ENCODE data around the gene CHN1.

The CHN1 gene

DNA sequence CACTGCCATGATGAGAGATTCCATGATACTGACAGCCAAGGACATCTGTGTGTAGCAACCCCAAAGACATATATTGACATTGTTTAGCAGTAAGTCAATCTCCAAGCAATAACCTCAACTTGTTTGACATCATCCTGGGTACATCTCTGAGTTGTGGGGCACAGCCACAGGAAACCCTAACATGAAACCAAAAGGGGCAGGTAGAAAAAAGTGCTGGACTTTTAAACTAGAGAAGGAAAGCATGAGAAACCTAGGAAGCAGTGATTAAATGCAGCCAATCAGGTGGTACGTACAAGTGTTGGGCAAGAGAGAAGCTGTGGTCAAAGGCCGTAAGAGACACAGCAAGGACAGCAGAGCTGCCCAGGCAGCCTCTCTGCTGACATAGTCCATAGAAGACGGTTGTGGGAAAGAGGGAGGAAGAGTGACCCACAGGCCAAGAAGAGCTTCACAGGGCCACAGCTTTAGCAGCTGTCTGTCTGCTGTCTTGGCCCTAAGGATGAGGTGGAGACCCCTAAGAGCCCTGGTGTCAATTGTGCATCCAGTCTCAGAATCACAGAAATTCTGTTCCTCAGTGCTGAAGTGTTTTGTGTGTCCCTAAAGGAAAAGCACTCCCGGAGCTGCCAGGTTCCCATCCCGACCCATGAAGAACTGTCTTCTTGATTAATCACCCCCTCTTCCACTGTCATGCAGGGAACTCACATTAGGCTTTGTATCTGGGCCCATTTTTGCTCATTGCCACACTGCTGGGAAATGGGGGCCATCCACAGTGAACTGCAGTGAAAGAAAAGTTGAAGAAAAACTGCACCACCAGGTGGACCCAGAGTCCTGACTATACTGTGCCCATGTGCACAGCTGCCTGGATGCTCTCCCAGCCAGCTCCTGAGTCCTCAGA, 25.4 kb upstream of the CHN1 start:
- no peak for TF ChIP-seq TAF1 (IDR thresholded peaks at IDR 0.05; ENCODE audit: borderline replicate concordance, insufficient read depth, low read length)
- TF ChIP-seq FOXP2 (optimal IDR thresholded peaks at IDR 0.05; ENCODE audit: borderline replicate concordance, extremely low read depth, extremely low read length, insufficient read depth) = no peak
- TF ChIP-seq, protein P1, sequence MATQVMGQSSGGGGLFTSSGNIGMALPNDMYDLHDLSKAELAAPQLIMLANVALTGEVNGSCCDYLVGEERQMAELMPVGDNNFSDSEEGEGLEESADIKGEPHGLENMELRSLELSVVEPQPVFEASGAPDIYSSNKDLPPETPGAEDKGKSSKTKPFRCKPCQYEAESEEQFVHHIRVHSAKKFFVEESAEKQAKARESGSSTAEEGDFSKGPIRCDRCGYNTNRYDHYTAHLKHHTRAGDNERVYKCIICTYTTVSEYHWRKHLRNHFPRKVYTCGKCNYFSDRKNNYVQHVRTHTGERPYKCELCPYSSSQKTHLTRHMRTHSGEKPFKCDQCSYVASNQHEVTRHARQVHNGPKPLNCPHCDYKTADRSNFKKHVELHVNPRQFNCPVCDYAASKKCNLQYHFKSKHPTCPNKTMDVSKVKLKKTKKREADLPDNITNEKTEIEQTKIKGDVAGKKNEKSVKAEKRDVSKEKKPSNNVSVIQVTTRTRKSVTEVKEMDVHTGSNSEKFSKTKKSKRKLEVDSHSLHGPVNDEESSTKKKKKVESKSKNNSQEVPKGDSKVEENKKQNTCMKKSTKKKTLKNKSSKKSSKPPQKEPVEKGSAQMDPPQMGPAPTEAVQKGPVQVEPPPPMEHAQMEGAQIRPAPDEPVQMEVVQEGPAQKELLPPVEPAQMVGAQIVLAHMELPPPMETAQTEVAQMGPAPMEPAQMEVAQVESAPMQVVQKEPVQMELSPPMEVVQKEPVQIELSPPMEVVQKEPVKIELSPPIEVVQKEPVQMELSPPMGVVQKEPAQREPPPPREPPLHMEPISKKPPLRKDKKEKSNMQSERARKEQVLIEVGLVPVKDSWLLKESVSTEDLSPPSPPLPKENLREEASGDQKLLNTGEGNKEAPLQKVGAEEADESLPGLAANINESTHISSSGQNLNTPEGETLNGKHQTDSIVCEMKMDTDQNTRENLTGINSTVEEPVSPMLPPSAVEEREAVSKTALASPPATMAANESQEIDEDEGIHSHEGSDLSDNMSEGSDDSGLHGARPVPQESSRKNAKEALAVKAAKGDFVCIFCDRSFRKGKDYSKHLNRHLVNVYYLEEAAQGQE (IDR thresholded peaks at IDR 0.05; ENCODE audit: insufficient read depth in 1 of 2, low read depth in 2 of 2, low read length in 2 of 2) = no peak
- TF ChIP-seq SIN3A (IDR thresholded peaks at IDR 0.05; ENCODE audit: borderline replicate concordance, insufficient read depth, low read length) = no peak
- TF ChIP-seq POLR2AphosphoS5 (IDR thresholded peaks at IDR 0.05; ENCODE audit: low read depth, low read length) = no peak

DNA sequence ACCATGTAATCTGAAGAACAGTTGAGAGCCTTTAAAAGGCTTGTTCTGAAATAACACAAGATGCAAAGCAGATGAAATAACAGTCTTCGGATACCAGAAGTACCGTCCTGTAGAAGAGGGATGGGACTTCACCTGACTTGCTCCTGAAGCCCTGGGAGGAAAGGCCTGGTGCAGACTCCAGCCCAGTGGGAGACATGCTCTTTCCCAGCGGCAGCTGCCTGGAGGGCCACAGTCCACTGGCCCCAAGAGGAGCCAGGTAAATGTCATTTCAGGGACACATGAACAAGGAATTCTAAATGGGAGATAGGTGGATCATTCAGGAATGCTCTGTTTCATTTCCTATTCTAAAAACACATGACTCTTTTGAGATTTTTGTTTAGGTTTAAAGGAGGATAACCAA, 22.6 kb upstream of the CHN1 start:
- TF ChIP-seq, protein P1 (IDR thresholded peaks at IDR 0.05; ENCODE audit: insufficient read depth in 1 of 2, low read depth in 2 of 2, low read length in 2 of 2) = no peak
- TF ChIP-seq POLR2AphosphoS5 (IDR thresholded peaks at IDR 0.05; ENCODE audit: low read depth, low read length) (no peak), FOXP2 (optimal IDR thresholded peaks at IDR 0.05; ENCODE audit: borderline replicate concordance, extremely low read depth, extremely low read length, insufficient read depth) (no peak), TAF1 (IDR thresholded peaks at IDR 0.05; ENCODE audit: borderline replicate concordance, insufficient read depth, low read length) (no peak), SIN3A (IDR thresholded peaks at IDR 0.05; ENCODE audit: borderline replicate concordance, insufficient read depth, low read length) (no peak)

GRCh38 chr2:175026385-175026784, 21.2 kb upstream of the CHN1 start:
- TF ChIP-seq POLR2AphosphoS5 (IDR thresholded peaks at IDR 0.05; ENCODE audit: low read depth, low read length) (no peak), SIN3A (IDR thresholded peaks at IDR 0.05; ENCODE audit: borderline replicate concordance, insufficient read depth, low read length) (no peak), FOXP2 (optimal IDR thresholded peaks at IDR 0.05; ENCODE audit: borderline replicate concordance, extremely low read depth, extremely low read length, insufficient read depth) (no peak), TAF1 (IDR thresholded peaks at IDR 0.05; ENCODE audit: borderline replicate concordance, insufficient read depth, low read length) (no peak)
- TF ChIP-seq, protein P1 (IDR thresholded peaks at IDR 0.05; ENCODE audit: insufficient read depth in 1 of 2, low read depth in 2 of 2, low read length in 2 of 2) = no peak

DNA sequence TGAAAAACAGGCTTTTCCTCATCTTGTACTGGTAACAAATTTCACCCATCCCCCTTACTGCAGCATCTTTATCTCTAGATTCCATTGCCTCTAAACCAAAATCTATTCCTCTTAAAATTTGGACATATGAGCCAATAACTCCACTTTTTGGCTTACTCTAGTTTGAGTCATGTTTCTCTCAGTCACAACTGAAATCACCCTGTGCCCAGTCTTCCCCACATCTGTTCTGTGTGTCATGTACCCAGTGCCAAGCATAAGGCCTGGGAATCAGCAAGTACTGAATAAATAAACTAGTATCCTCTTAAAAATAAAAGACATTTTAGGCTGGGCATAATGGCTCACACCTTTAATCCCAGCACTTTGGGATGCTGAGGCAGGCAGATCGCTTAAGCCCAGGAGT, 20.8 kb upstream of the CHN1 start:
- no peak for TF ChIP-seq SIN3A (IDR thresholded peaks at IDR 0.05; ENCODE audit: borderline replicate concordance, insufficient read depth, low read length)
- TF ChIP-seq, protein P1 (IDR thresholded peaks at IDR 0.05; ENCODE audit: insufficient read depth in 1 of 2, low read depth in 2 of 2, low read length in 2 of 2) = no peak
- no peak for TF ChIP-seq POLR2AphosphoS5 (IDR thresholded peaks at IDR 0.05; ENCODE audit: low read depth, low read length)
- TF ChIP-seq TAF1 (IDR thresholded peaks at IDR 0.05; ENCODE audit: borderline replicate concordance, insufficient read depth, low read length) = no peak
- no peak for TF ChIP-seq FOXP2 (optimal IDR thresholded peaks at IDR 0.05; ENCODE audit: borderline replicate concordance, extremely low read depth, extremely low read length, insufficient read depth)
